HEK293T (cell line): Measurements from ENCODE around the gene SPAG6.

Experiments
- ARNT ChIP-seq: fragments of 450-650 bp; IDR thresholded peaks from 2 replicates; pipeline ENCODE4 v1.6.1; 2017; ENCODE audit warnings: mild to moderate bottlenecking
- BHLHE40 ChIP-seq: fragments of 450-650 bp; IDR thresholded peaks from 2 replicates; pipeline ENCODE4 v1.6.1; 2016; ENCODE audit warnings: mild to moderate bottlenecking, moderate library complexity, borderline replicate concordance
- FOXM1 ChIP-seq: fragments of 450-650 bp; IDR thresholded peaks from 2 replicates; pipeline ENCODE4 v1.6.1; 2017; ENCODE audit warnings: mild to moderate bottlenecking, borderline replicate concordance
- HDGF ChIP-seq: fragments of 450-650 bp; IDR thresholded peaks from 2 replicates; pipeline ENCODE4 v1.6.1; 2017; ENCODE audit warnings: antibody characterized with exemption, borderline replicate concordance
- L3MBTL2 ChIP-seq: fragments of 450-650 bp; conservative IDR thresholded peaks from 2 replicates; pipeline ENCODE4 v1.6.1; 2016; ENCODE audit warnings: mild to moderate bottlenecking
- NFRKB ChIP-seq: fragments of 450-650 bp; IDR thresholded peaks from 2 replicates; pipeline ENCODE4 v1.6.1; 2016; ENCODE audit warnings: mild to moderate bottlenecking, moderate library complexity
- SP1 ChIP-seq: fragments of 450-650 bp; IDR thresholded peaks from 2 replicates; pipeline ENCODE4 v1.6.1; 2017
- SUZ12 ChIP-seq: fragments of 450-650 bp; IDR thresholded peaks from 2 replicates; pipeline ENCODE4 v1.6.1; 2016; ENCODE audit warnings: mild to moderate bottlenecking
- TARDBP ChIP-seq: fragments of 450-650 bp; IDR thresholded peaks from 2 replicates; pipeline ENCODE4 v1.6.1; 2016
- ZNF384 ChIP-seq: fragments of 450-650 bp; IDR thresholded peaks from 2 replicates; pipeline ENCODE4 v1.6.1; 2016
- TF ChIP-seq, protein P1 (sequence below): fragments of 450-650 bp; IDR thresholded peaks from 2 replicates; pipeline ENCODE4 v1.6.1; 2016

DNA sequence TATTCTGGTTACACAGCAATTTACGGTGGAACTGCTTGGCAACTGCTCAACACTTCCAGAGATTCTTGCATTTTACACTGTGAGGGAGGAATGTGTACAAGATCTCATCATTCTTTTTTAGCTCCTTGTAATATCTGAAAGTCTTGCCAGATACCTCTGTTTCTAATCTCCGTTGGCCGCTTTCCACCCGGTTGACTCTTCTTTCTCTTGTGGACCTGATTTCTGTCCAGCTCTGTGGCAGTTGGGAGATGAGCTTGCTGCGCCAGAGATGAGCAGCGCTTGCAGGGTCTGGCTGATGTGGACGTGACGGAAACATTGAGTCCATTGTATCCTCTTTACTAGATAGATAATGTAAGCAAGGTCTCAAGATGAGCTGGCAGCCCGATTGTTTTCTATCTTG, 27.6 kb downstream of the SPAG6 start:
- TF ChIP-seq, protein P1, sequence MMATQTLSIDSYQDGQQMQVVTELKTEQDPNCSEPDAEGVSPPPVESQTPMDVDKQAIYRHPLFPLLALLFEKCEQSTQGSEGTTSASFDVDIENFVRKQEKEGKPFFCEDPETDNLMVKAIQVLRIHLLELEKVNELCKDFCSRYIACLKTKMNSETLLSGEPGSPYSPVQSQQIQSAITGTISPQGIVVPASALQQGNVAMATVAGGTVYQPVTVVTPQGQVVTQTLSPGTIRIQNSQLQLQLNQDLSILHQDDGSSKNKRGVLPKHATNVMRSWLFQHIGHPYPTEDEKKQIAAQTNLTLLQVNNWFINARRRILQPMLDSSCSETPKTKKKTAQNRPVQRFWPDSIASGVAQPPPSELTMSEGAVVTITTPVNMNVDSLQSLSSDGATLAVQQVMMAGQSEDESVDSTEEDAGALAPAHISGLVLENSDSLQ = no peak
- TF ChIP-seq BHLHE40 (no peak), SP1 (no peak), TARDBP (no peak), SUZ12 (no peak), NFRKB (no peak), L3MBTL2 (no peak), ARNT (no peak), ZNF384 (no peak), HDGF (no peak), FOXM1 (no peak)
